22Rv1 (cell line): ENCODE data around the gene TMEM176A.

Experiments used
- H3K27ac ChIP-seq: fragments of 450-650 bp; 2 replicates; pipeline ENCODE4 v1.5.1; 2017
- ZFX ChIP-seq: fragments of 450-650 bp; IDR thresholded peaks from 2 replicates; pipeline ENCODE4 v1.6.1; 2017; ENCODE audit warnings: antibody characterized with exemption, borderline replicate concordance
- TF ChIP-seq, protein P1 (sequence below): fragments of 450-650 bp; IDR thresholded peaks from 2 replicates; pipeline ENCODE4 v1.5.1; 2017; ENCODE audit warnings: mild to moderate bottlenecking

The TMEM176A gene

DNA sequence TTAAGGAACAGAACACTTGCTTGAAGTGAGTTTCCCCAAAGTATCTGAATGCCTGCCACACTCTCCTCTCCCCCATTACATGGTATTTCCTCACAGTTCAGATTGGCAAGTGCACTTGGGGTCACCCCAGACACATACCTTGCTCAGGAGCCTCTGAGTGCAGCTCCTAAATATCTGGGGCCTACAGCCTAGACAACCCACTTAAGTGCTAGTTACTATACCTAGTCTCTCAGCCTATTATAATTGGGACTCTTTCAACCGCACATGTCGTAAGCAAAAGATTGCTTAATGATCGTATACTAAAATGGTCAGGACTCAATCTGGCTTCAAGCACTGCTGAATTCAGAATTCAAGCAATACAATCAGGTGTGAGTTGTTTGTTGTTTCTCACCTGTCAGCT lies 20.3 kb upstream of the TMEM176A start:
- H3K27ac ChIP-seq: no peak overlapping the region
- TF ChIP-seq, protein P1, sequence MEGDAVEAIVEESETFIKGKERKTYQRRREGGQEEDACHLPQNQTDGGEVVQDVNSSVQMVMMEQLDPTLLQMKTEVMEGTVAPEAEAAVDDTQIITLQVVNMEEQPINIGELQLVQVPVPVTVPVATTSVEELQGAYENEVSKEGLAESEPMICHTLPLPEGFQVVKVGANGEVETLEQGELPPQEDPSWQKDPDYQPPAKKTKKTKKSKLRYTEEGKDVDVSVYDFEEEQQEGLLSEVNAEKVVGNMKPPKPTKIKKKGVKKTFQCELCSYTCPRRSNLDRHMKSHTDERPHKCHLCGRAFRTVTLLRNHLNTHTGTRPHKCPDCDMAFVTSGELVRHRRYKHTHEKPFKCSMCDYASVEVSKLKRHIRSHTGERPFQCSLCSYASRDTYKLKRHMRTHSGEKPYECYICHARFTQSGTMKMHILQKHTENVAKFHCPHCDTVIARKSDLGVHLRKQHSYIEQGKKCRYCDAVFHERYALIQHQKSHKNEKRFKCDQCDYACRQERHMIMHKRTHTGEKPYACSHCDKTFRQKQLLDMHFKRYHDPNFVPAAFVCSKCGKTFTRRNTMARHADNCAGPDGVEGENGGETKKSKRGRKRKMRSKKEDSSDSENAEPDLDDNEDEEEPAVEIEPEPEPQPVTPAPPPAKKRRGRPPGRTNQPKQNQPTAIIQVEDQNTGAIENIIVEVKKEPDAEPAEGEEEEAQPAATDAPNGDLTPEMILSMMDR: no peak
- TF ChIP-seq ZFX: no peak

DNA sequence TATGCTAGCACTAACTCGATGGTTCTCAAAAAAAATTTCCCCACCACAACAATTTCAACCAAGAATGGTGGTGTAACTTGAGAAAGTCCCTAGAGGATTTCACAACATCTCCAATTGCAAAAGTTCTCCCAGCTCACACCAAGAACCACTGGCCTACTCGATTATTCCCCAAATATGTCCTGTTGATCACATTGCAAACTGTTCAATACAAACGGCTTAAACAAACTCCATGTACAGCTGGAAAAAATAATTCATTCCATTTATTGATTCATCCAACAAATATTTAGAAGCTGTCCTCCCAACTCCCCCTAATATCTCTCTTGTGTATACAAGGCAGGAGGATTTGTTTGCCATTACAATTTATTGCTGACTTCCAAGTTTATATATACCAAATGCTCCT lies 19.5 kb upstream of the TMEM176A start:
- no peak overlapping the region for H3K27ac ChIP-seq
- TF ChIP-seq ZFX: no peak
- TF ChIP-seq, protein P1: no peak

DNA sequence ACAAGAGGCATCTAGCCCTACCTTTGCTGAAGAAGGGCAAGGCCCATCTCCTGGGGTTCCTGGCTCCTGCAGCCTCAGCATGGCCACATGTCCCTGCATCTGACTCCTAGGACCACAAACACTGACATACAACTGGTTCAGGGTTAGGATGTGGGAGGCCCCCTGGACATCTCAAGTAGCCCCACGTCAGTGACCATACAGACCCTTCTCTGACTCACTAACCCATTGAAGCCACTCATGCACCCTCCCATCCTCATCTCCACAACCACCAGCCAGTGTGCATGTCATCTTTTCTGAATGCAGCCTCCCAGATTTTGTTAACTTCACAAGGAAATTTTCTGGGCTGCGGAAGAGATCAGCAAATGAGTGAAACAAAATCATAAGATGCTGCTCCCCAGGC lies 18.6 kb upstream of the TMEM176A start:
- TF ChIP-seq, protein P1: no peak
- no peak for TF ChIP-seq ZFX
- no peak overlapping the region for H3K27ac ChIP-seq

DNA sequence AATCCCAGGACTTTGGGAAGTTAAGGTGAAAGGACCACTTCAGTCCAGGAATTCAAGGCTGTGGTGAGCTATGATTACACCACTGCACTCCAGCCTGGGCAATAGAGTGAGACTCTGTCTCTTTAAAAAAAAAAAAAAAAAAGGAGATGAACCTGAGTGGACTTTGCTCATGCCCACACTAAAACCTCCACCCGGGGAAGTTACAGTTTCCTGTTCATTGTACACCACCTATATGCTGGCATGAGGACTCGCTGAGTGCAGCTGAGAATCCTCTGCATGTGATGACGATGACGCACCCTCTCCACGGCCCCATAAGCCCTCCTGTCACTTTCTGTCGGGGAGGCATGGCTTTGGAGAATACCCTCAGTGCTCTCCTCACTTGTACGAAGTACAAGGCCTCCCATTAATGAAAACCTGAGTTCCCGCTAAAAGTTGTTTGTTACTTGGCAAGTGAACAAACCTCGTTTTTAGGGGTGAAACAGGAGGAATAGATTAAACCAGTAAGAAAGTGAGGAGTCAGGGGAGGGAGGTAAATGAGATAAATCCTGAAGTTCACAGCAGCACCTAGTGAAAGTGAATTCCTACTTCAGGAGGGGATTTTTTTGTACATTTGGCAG lies 16.3 kb upstream of the TMEM176A start:
- H3K27ac ChIP-seq: peak overlapping the region; percentile 25
- TF ChIP-seq, protein P1: no peak; the same call in 1 of the 2 replicates
- no peak for TF ChIP-seq ZFX

DNA sequence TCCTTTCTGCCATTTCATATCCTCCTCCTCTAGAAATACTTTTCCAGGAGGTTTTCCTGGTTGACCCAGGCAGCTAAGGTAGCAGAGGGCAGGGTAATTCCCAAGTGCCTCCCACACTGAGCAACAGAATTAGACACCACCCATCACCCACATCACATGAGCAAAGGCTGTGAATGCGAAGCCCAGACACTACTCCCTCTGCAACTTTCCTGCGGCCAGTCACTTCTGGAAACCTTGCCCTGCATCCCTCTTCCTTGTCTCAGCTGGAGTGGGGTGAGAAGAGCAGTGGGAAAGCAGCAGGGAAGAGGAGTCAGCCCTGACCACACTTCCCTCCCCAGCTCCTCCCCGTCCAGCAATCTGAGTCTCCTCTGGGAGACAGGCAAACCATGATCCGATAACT lies 15.6 kb upstream of the TMEM176A start:
- TF ChIP-seq, protein P1: no peak
- no peak for TF ChIP-seq ZFX

DNA sequence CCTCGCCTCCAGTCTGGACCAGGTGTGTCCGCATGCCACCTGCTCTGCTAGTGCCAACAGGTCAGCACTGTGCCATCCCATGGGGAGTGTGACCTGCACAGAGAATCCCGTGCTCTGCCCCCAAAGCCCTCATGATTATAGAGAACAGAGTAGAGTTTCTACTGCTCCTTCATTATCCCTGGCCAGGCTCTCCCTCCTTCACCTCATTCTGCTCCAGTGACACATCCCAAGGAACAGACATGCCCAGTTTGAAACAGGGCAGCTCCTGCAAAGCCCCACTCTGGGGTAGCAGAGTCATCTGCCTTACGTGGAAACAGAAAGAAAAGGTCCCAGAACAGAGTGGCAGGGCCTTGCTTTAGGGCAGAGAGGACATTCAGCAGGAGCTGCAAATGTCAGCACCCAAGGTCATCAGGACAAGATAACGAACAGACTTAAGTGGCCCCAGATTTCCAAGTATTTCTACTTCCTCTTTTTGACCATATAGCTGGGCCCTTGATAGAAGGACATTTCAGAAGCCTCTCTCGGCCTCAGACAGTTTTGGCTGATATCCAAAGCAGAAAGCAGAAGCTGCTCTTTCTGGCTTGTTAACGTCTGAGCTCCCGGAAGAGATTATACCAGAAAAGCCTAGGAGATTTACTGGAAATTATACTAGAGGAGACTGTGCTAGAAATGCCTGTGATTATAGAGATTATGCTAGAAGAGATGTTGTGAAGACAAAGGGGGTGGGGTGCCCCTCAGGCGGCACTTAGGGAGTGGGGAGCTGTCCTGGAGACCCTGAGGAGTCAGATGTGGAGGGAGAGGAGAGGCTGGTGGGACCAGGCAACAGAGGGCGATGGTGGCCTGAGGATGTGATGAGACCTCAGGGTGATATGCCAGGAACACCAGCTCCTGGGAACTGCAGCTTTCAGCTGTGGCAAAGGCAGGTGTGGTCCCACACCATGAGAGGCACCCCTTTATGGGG lies 13.0 kb upstream of the TMEM176A start:
- no peak for TF ChIP-seq ZFX
- TF ChIP-seq, protein P1: no peak
- no peak overlapping the region for H3K27ac ChIP-seq

More for the DNA sequence above, 15.6 kb upstream of the TMEM176A start:
- H3K27ac ChIP-seq: peak overlapping the region; percentile 25; the same call in 1 of the 2 replicates
